H1 (cell line): Measurements from ENCODE around the gene ZSWIM6. TPM values are rescaled to one million over a fixed set of nuclear protein-coding genes. Genes with fewer than 3 reads are reported as not detected.

Source experiments
- CTCF ChIA-PET: fragments of 300-600 bp; sonication (Branson Sonifier 250); formaldehyde crosslinking; loops from one replicate; lab custom pipeline; 2021; ENCODE audit not compliant: partially characterized antibody; lab: Charles Lee
- POLR2A ChIA-PET: fragments of 300-600 bp; sonication (Branson Sonifier 250); formaldehyde crosslinking; loops from one replicate; lab custom pipeline; 2021; ENCODE audit warnings: inconsistent platforms; ENCODE audit not compliant: partially characterized antibody; lab: Charles Lee
- DNase-seq, 2 experiments: peaks; one replicate each; pipeline versions ENCODE4 v3.0.0 to v3.0.0-alpha.2; 2010 to 2022; ENCODE audit warnings: low spot score in 2 of 2, low read depth in 1 of 2, mixed read lengths in 1 of 2
- FAIRE-seq: peaks from 2 replicates; lab custom pipeline; 2011; peaks lifted over from hg19 to GRCh38; lab: Jason Lieb, UNC
- H2AFZ ChIP-seq: 2 replicates; pipeline ENCODE4 v1.8.1; 2012; ENCODE audit warnings: low read length, inconsistent platforms
- H2AK5ac ChIP-seq: 2 replicates; pipeline ENCODE4 v1.6.1; 2013; ENCODE audit warnings: low read depth, low read length
- H2BK120ac ChIP-seq: replicated peaks from 2 replicates; pipeline ENCODE3; 2013; ENCODE audit warnings: low read depth, low read length, inconsistent platforms
- H2BK12ac ChIP-seq: 2 replicates; pipeline ENCODE4 v1.6.1; 2013; ENCODE audit warnings: low read depth, low read length
- H2BK15ac ChIP-seq: 2 replicates; pipeline ENCODE4 v1.6.1; 2013; ENCODE audit warnings: low read length
- H2BK20ac ChIP-seq: 2 replicates; pipeline ENCODE4 v1.6.1; 2013; ENCODE audit warnings: low read length
- H2BK5ac ChIP-seq: 2 replicates; pipeline ENCODE4 v1.6.1; 2013; ENCODE audit warnings: low read depth, low read length
- H3K14ac ChIP-seq: 2 replicates; pipeline ENCODE4 v1.6.1; 2013; ENCODE audit warnings: inconsistent platforms; ENCODE audit not compliant: insufficient read length
- H3K18ac ChIP-seq: 2 replicates; pipeline ENCODE4 v1.6.1; 2013; ENCODE audit warnings: low read length; ENCODE audit errors: extremely low read depth
- H3K23ac ChIP-seq: 2 replicates; pipeline ENCODE4 v1.6.1; 2013; ENCODE audit warnings: inconsistent platforms; ENCODE audit not compliant: insufficient read length
- H3K23me2 ChIP-seq: 2 replicates; pipeline ENCODE4 v1.6.1; 2013; ENCODE audit warnings: low read depth, low read length
- H3K27ac ChIP-seq: 2 replicates; pipeline ENCODE4 v1.6.1; 2011; ENCODE audit warnings: low read depth, low read length, inconsistent platforms
- H3K27me3 ChIP-seq, 4 experiments: replicated peaks in 1 of 4; 1 replicate in 1 of 4; 2 replicates in 3 of 4; pipeline versions ENCODE4 v1.6.1 to v1.8.1; 2011 to 2013; ENCODE audit warnings: low read length in 3 of 4, mild to moderate bottlenecking in 3 of 4, inconsistent platforms in 2 of 4, mixed read lengths in 2 of 4, moderate library complexity in 1 of 4; ENCODE audit not compliant: control insufficient read depth in 3 of 4, insufficient read depth in 3 of 4; ENCODE audit errors: extremely low read depth in 1 of 4
- H3K36me3 ChIP-seq, 4 experiments: 2 replicates each; pipeline versions ENCODE4 v1.6.1 to v1.8.1; 2011 to 2013; ENCODE audit warnings: mild to moderate bottlenecking in 4 of 4, low read length in 3 of 4, moderate library complexity in 2 of 4, control low read depth in 1 of 4, inconsistent platforms in 1 of 4; ENCODE audit not compliant: insufficient read depth in 4 of 4, control insufficient read depth in 2 of 4
- H3K4ac ChIP-seq: replicated peaks from 2 replicates; pipeline ENCODE3; 2013; ENCODE audit warnings: low read length, low read depth, mixed read lengths, inconsistent platforms; ENCODE audit not compliant: insufficient read length
- H3K4me1 ChIP-seq, 4 experiments: replicated peaks in 1 of 4; 1 replicate in 1 of 4; 2 replicates in 3 of 4; pipeline versions ENCODE4 v1.6.1 to v1.8.1; 2011 to 2013; ENCODE audit warnings: low read length in 3 of 4, inconsistent platforms in 2 of 4, mixed read lengths in 1 of 4; ENCODE audit not compliant: insufficient read depth in 4 of 4, control insufficient read depth in 3 of 4
- H3K4me2 ChIP-seq, 2 experiments: 2 replicates each; pipeline versions ENCODE4 v1.6.1 to v1.8.1; 2011 to 2013; ENCODE audit warnings: low read depth in 2 of 2, low read length in 2 of 2, control low read depth in 1 of 2, inconsistent platforms in 1 of 2, mild to moderate bottlenecking in 1 of 2; ENCODE audit not compliant: insufficient read depth in 1 of 2
- H3K4me3 ChIP-seq, 4 experiments: fragments of 200-600, 300-600 bp in 1 of 4; sonication (generic), shearing (Covaris generic), sonication (Bioruptor Twin) in 1 of 4; 2 replicates each; pipeline versions ENCODE4 v1.5.1 to v1.8.1; 2011 to 2016; ENCODE audit warnings: low read length in 4 of 4, low read depth in 3 of 4, control low read depth in 2 of 4, inconsistent platforms in 2 of 4, mild to moderate bottlenecking in 2 of 4, mixed read lengths in 1 of 4, moderate library complexity in 1 of 4; ENCODE audit not compliant: insufficient read depth in 2 of 4; ENCODE audit errors: extremely low read depth in 1 of 4
- H3K56ac ChIP-seq: replicated peaks from 2 replicates; pipeline ENCODE3; 2013; ENCODE audit warnings: low read depth, mild to moderate bottlenecking, mixed read lengths, low read length, inconsistent platforms; ENCODE audit not compliant: insufficient read length
- H3K79me1 ChIP-seq: 2 replicates; pipeline ENCODE4 v1.6.1; 2013; ENCODE audit warnings: low read depth, low read length, control low read depth
- H3K79me2 ChIP-seq, 2 experiments: 2 replicates each; pipeline versions ENCODE4 v1.6.1 to v1.8.1; 2012 to 2013; ENCODE audit warnings: low read length in 2 of 2, mild to moderate bottlenecking in 2 of 2, inconsistent platforms in 1 of 2; ENCODE audit not compliant: insufficient read depth in 2 of 2, control insufficient read depth in 1 of 2
- H3K9ac ChIP-seq, 4 experiments: replicated peaks in 1 of 4; 1 replicate in 1 of 4; 2 replicates in 3 of 4; pipeline versions ENCODE4 v1.6.1 to v1.8.1; 2011 to 2013; ENCODE audit warnings: low read depth in 3 of 4, low read length in 3 of 4, control low read depth in 2 of 4, mild to moderate bottlenecking in 2 of 4, moderate library complexity in 2 of 4, inconsistent platforms in 1 of 4; ENCODE audit errors: extremely low read depth in 1 of 4
- H3K9me3 ChIP-seq, 2 experiments: 2 replicates each; pipeline versions ENCODE4 v1.6.1 to v1.8.1; 2012 to 2013; ENCODE audit warnings: mild to moderate bottlenecking in 2 of 2, moderate library complexity in 2 of 2, control low read depth in 1 of 2, inconsistent platforms in 1 of 2, low read depth in 1 of 2, low read length in 1 of 2, mixed read lengths in 1 of 2; ENCODE audit not compliant: insufficient read depth in 2 of 2
- H4K20me1 ChIP-seq, 2 experiments: replicated peaks in 1 of 2; 2 replicates each; pipeline versions ENCODE3 to v1.8.1; 2011 to 2013; ENCODE audit warnings: inconsistent platforms in 2 of 2, low read length in 2 of 2, mild to moderate bottlenecking in 1 of 2; ENCODE audit not compliant: insufficient read depth in 2 of 2, control insufficient read depth in 1 of 2
- H4K5ac ChIP-seq: 2 replicates; pipeline ENCODE4 v1.6.1; 2013; ENCODE audit warnings: low read length, low read depth, mixed read lengths, inconsistent platforms; ENCODE audit not compliant: insufficient read length
- H4K8ac ChIP-seq: 2 replicates; pipeline ENCODE4 v1.8.0; 2013; ENCODE audit warnings: mild to moderate bottlenecking, moderate library complexity, low read length, inconsistent platforms; ENCODE audit not compliant: insufficient read depth; ENCODE audit errors: extremely low read depth
- H4K91ac ChIP-seq: replicated peaks from 2 replicates; pipeline ENCODE3; 2013; ENCODE audit warnings: low read length, mixed read lengths, inconsistent platforms; ENCODE audit not compliant: insufficient read length
- CHD2 ChIP-seq: IDR thresholded peaks from 2 replicates; pipeline ENCODE4 v1.6.1; 2012; ENCODE audit warnings: low read length, improper control_type of control experiment
- CTBP2 ChIP-seq: IDR thresholded peaks from 2 replicates; pipeline ENCODE4 v1.7.0; 2011; ENCODE audit warnings: borderline replicate concordance, mild to moderate bottlenecking, moderate library complexity, mixed read lengths, low read length; ENCODE audit not compliant: insufficient read depth, insufficient read length
- E2F6 ChIP-seq: IDR thresholded peaks from 2 replicates; pipeline ENCODE4 v1.6.1; 2012; ENCODE audit warnings: inconsistent platforms
- EP300 ChIP-seq, 2 experiments: IDR thresholded peaks; 1 replicate in 1 of 2; 2 replicates in 1 of 2; pipeline ENCODE4 v1.6.1; 2011 to 2012; ENCODE audit warnings: low read depth in 2 of 2, low read length in 2 of 2, mild to moderate bottlenecking in 2 of 2, borderline replicate concordance in 1 of 2, inconsistent platforms in 1 of 2, moderate library complexity in 1 of 2
- HDAC6 ChIP-seq: IDR thresholded peaks from one replicate; pipeline ENCODE4 v1.7.1; 2012; ENCODE audit warnings: low read depth, mild to moderate bottlenecking, inconsistent platforms, low read length, moderate library complexity
- KDM5A ChIP-seq: fragments of 200-600 bp; IDR thresholded peaks from 2 replicates; pipeline ENCODE4 v1.7.1; 2012; ENCODE audit warnings: mild to moderate bottlenecking, low read length, inconsistent platforms, mixed read lengths
- NANOG ChIP-seq: IDR thresholded peaks from 2 replicates; pipeline ENCODE4 v1.6.1; 2011; ENCODE audit warnings: low read length, low read depth, mild to moderate bottlenecking, inconsistent platforms; ENCODE audit not compliant: insufficient read depth, poor library complexity, severe bottlenecking
- PHF8 ChIP-seq: fragments of 200-600 bp; sonication (generic); conservative IDR thresholded peaks from 2 replicates; pipeline ENCODE4 v1.7.1; 2012; ENCODE audit warnings: low read depth, mild to moderate bottlenecking, inconsistent platforms, low read length, moderate library complexity
- SIRT6 ChIP-seq: IDR thresholded peaks from one replicate; pipeline ENCODE4 v1.7.1; 2012; ENCODE audit warnings: low read length, inconsistent platforms
- SIX5 ChIP-seq: IDR thresholded peaks from 2 replicates; pipeline ENCODE4 v1.6.1; 2011; ENCODE audit warnings: mild to moderate bottlenecking, low read depth, low read length
- SP4 ChIP-seq: IDR thresholded peaks from 2 replicates; pipeline ENCODE4 v1.6.1; 2012; ENCODE audit warnings: low read length, inconsistent platforms
- SRF ChIP-seq: IDR thresholded peaks from 2 replicates; pipeline ENCODE4 v1.6.1; 2011; ENCODE audit warnings: mild to moderate bottlenecking, low read depth, low read length, moderate library complexity
- TAF1 ChIP-seq: IDR thresholded peaks from 2 replicates; pipeline ENCODE4 v1.6.1; 2011; ENCODE audit warnings: mild to moderate bottlenecking, low read depth, low read length
- TEAD4 ChIP-seq: IDR thresholded peaks from 2 replicates; pipeline ENCODE4 v1.6.1; 2012; ENCODE audit warnings: low read depth, low read length, inconsistent platforms, mixed read lengths
- polyA plus RNA-seq, 7 experiments: library from polyadenylated mRNA; depleted of rRNA in 3 of 7; stranded (reverse) in 5 of 7; unstranded in 2 of 7; fragments of >200 nt in 5 of 7; fragments of 200-250 nt in 2 of 7; gene quantifications; 1 replicate in 5 of 7; 2 replicates in 1 of 7; 4 replicates in 1 of 7; pipeline versions ENCODE4 v1.2.1 to v1.2.3, GENCODE V29; 2011 to 2013; ENCODE audit warnings: missing spikeins in 2 of 7, mixed read lengths in 2 of 7
- total RNA-seq: library from RNA; stranded (reverse); fragmentation: NEBNext Ultra II Directional; extraction: Animal tissue kit (Norgen Biotek cat#: 25700); gene quantifications from 2 replicates; pipeline ENCODE4 v1.2.1, GENCODE V29; 2021
- TF ChIP-seq, protein P1 (sequence below): IDR thresholded peaks from 2 replicates; pipeline ENCODE4 v1.6.1; 2011; ENCODE audit warnings: low read depth, mild to moderate bottlenecking, low read length; ENCODE audit not compliant: insufficient read depth

ZSWIM6 gene
- total and polyA plus RNA-seq, 2 of the 8 experiments (the other 6 are each of a cell fraction or from before 2014, with no cell fraction given) = 7.9 to 12.4 TPM

DNA sequence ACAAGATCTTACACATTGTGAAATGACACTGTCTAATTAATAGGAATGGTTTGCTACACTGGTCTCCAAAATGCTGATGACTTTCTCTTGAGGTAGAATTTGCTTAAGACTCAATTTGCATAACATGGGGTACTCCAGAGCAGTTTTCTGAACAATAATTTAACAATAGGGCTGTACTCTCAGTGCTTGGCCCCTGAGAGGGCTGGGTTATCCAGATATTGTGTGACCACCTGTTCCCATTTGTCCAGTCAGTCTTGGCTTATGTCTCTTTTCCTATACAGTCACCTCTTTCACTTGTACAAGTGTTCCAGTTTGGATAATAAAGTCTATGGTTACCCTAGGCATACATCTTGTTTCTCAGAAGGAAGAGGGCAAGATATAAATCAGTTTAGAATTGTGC, 17.9 kb downstream of the ZSWIM6 start:
- no peak for FAIRE-seq
- POLR2A ChIA-PET = no interaction called here
- no peak for TF ChIP-seq HDAC6
- TF ChIP-seq SRF = no peak
- TF ChIP-seq KDM5A = no peak
- no peak for TF ChIP-seq CHD2
- TF ChIP-seq SIRT6 = no peak
- no peak for TF ChIP-seq TEAD4
- TF ChIP-seq, protein P1, sequence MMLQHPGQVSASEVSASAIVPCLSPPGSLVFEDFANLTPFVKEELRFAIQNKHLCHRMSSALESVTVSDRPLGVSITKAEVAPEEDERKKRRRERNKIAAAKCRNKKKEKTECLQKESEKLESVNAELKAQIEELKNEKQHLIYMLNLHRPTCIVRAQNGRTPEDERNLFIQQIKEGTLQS = no peak
- TF ChIP-seq CTBP2 = no peak
- no peak for TF ChIP-seq EP300 (IDR thresholded peaks at IDR 0.05; ENCODE audit: borderline replicate concordance in 1 of 2, low read depth in 2 of 2, low read length in 2 of 2)
- no peak for TF ChIP-seq TAF1
- TF ChIP-seq NANOG = no peak
- no peak for TF ChIP-seq E2F6
- no peak for TF ChIP-seq SIX5
- TF ChIP-seq PHF8 = no peak
- TF ChIP-seq SP4 = no peak

More for the DNA sequence above, 17.9 kb downstream of the ZSWIM6 start:
- H2BK15ac ChIP-seq = no peak overlapping the region
- no peak overlapping the region for H3K4ac ChIP-seq
- H2AFZ ChIP-seq = no peak overlapping the region
- no peak overlapping the region for H3K56ac ChIP-seq
- no peak overlapping the region for H4K5ac ChIP-seq
- no peaks in the 10 kb centered on the region for H3K36me3 ChIP-seq
- no peak overlapping the region for H3K23ac ChIP-seq
- H4K91ac ChIP-seq = no peak overlapping the region
- no peak overlapping the region for H2BK5ac ChIP-seq
- H3K4me2 ChIP-seq = no peak overlapping the region
- H4K8ac ChIP-seq = no peak overlapping the region
- no peak overlapping the region for H3K14ac ChIP-seq
- no peaks in the 10 kb centered on the region for H3K23me2 ChIP-seq
- no peak overlapping the region for H3K4me3 ChIP-seq
- no peak overlapping the region for H3K18ac ChIP-seq
- CTCF ChIA-PET = interaction anchor here (4.0 kb wide), 1 partner anchor 8 kb away, joined by 30 read pairs; no protein-coding TSS in a partner anchor
- H3K79me2 ChIP-seq = peaks cover 0 to 78% of the 10 kb centered on the region in 2 experiments; a peak in 2 of 4 replicates
- H2BK20ac ChIP-seq = no peak overlapping the region
- H3K79me1 ChIP-seq = peaks cover 5% of the 10 kb centered on the region; the same call in 1 of the 2 replicates
- peaks cover 0 to 5% of the 10 kb centered on the region in 2 experiments for H4K20me1 ChIP-seq
- H3K9me3 ChIP-seq = no peaks in the 10 kb centered on the region; a peak in 1 of 4 replicates
- H3K4me1 ChIP-seq = no peaks in the 10 kb centered on the region
- H2BK120ac ChIP-seq = no peak overlapping the region
- DNase-seq = no peak
- H2AK5ac ChIP-seq = no peak overlapping the region
- no peaks in the 10 kb centered on the region for H3K27me3 ChIP-seq
- H2BK12ac ChIP-seq = no peak overlapping the region
- no peak overlapping the region for H3K27ac ChIP-seq
- H3K9ac ChIP-seq = no peak overlapping the region
